OCI-LY7 (cell line): ENCODE results near the gene STIM1. TPM values are rescaled to one million over a fixed set of nuclear protein-coding genes. Genes with fewer than 3 reads are reported as not detected.

Experiments
- BruUV-seq: library from RNA; stranded (reverse); fragments of 400-500 nt; replicated peaks from 2 replicates; lab custom pipeline; 2021; lab: Mats Ljungman, UMichigan
- CTCF ChIA-PET: fragments of 300-600 bp; sonication (Branson Sonifier 250); formaldehyde crosslinking; loops from one replicate; lab custom pipeline; 2022; ENCODE audit warnings: antibody characterized with exemption; ENCODE audit not compliant: unreplicated experiment; lab: Charles Lee
- POLR2A ChIA-PET: fragments of 300-600 bp; sonication (Branson Sonifier 250); formaldehyde crosslinking; loops from one replicate; lab custom pipeline; 2022; ENCODE audit warnings: antibody characterized with exemption; lab: Charles Lee
- DNase-seq: peaks from one replicate; pipeline ENCODE4 v3.0.0-alpha.2; 2015; ENCODE audit warnings: low spot score
- H2AFZ ChIP-seq: fragments of 200-600 bp; sonication (generic), shearing (Covaris generic); 2 replicates; pipeline ENCODE4 v1.6.1; 2014; ENCODE audit warnings: mild to moderate bottlenecking, antibody characterized with exemption, low read length, moderate library complexity
- H3K27ac ChIP-seq: fragments of 200-600 bp; sonication (generic); 2 replicates; pipeline ENCODE4 v1.5.1; 2014; ENCODE audit warnings: mixed run types, low read depth, mild to moderate bottlenecking, moderate library complexity, low read length, inconsistent platforms; ENCODE audit not compliant: poor library complexity, severe bottlenecking
- H3K36me3 ChIP-seq: fragments of 200-600 bp; sonication (generic); 2 replicates; pipeline ENCODE4 v1.6.1; 2014; ENCODE audit warnings: mild to moderate bottlenecking, antibody characterized with exemption, low read length, moderate library complexity, mixed read lengths; ENCODE audit not compliant: insufficient read depth
- H3K4me1 ChIP-seq: fragments of 200-600 bp; sonication (generic); 2 replicates; pipeline ENCODE4 v1.5.1; 2014; ENCODE audit warnings: mild to moderate bottlenecking, low read length; ENCODE audit not compliant: insufficient read depth, poor library complexity, severe bottlenecking
- H3K4me2 ChIP-seq: fragments of 200-600 bp; sonication (generic); 2 replicates; pipeline ENCODE4 v1.6.1; 2014; ENCODE audit warnings: mild to moderate bottlenecking, low read length
- H3K4me3 ChIP-seq: fragments of 200-600 bp; sonication (generic); 2 replicates; pipeline ENCODE4 v1.5.1; 2014; ENCODE audit warnings: mild to moderate bottlenecking, low read depth, low read length; ENCODE audit not compliant: poor library complexity, severe bottlenecking
- H3K79me2 ChIP-seq: fragments of 200-600 bp; sonication (generic); 2 replicates; pipeline ENCODE4 v1.6.1; 2016; ENCODE audit warnings: low read depth, mild to moderate bottlenecking, low read length, moderate library complexity, mixed read lengths; ENCODE audit not compliant: insufficient read depth
- H3K9me2 ChIP-seq: fragments of 200-600 bp; sonication (generic); 2 replicates; pipeline ENCODE4 v1.6.1; 2016; ENCODE audit warnings: mild to moderate bottlenecking, low read length, mixed read lengths; ENCODE audit not compliant: insufficient read depth
- H3K9me3 ChIP-seq: fragments of 200-600 bp; sonication (generic); 2 replicates; pipeline ENCODE4 v1.6.1; 2014; ENCODE audit warnings: mild to moderate bottlenecking, mixed run types, low read length, mixed read lengths
- H4K20me1 ChIP-seq: fragments of 200-600 bp; sonication (generic); 2 replicates; pipeline ENCODE4 v1.6.1; 2014; ENCODE audit warnings: mild to moderate bottlenecking, antibody characterized with exemption, low read length, moderate library complexity, mixed read lengths; ENCODE audit not compliant: insufficient read depth
- CTCF ChIP-seq: fragments of 200-600 bp; sonication (generic); conservative IDR thresholded peaks from 2 replicates; pipeline ENCODE4 v1.5.1; 2014; ENCODE audit warnings: mild to moderate bottlenecking, antibody characterized with exemption, low read length, moderate library complexity, mixed read lengths
- EZH2phosphoT487 ChIP-seq: fragments of 200-600 bp; sonication (generic); IDR thresholded peaks from 2 replicates; pipeline ENCODE4 v1.6.1; 2018; ENCODE audit warnings: low read depth, borderline replicate concordance, mild to moderate bottlenecking, mixed run types, antibody characterized with exemption, low read length, moderate library complexity, mixed read lengths
- intact Hi-C: fragments of 100-400 bp; cut with micrococcal nuclease; formaldehyde crosslinking; loops from one replicate; pipeline ENCODE4 v1.10.0; 2022; ENCODE audit not compliant: unreplicated experiment
- total RNA-seq, 2 experiments: library from RNA; depleted of rRNA in 1 of 2; stranded (reverse); fragments of >200 nt in 1 of 2; shearing (Covaris generic) in 1 of 2; gene quantifications; 2 replicates each; pipeline ENCODE4 v1.2.3, GENCODE V29; 2014 to 2022

The STIM1 gene
- total RNA-seq, 2 experiments from 2014 or later: 21.0 to 49.1 TPM

GRCh38 chr11:3822312-3822711 is 33.2 kb upstream of the STIM1 start:
- BruUV-seq: no TSS peak
- H3K4me1 ChIP-seq: no peaks in the 10 kb centered on the region
- H2AFZ ChIP-seq: no peak overlapping the region
- TF ChIP-seq CTCF (no peak), EZH2phosphoT487 (no peak)
- H3K4me2 ChIP-seq: no peak overlapping the region
- no peaks in the 10 kb centered on the region for H4K20me1 ChIP-seq
- DNase-seq: no peak
- H3K4me3 ChIP-seq: no peak overlapping the region
- intact Hi-C loops: no loop called here
- CTCF ChIA-PET: no interaction called here
- no peaks in the 10 kb centered on the region for H3K9me3 ChIP-seq
- POLR2A ChIA-PET: interaction anchor here (0.5 kb wide), 1 partner anchor 42 kb away, joined by 7 read pairs; no protein-coding TSS in a partner anchor
- H3K36me3 ChIP-seq: peaks cover 34% of the 10 kb centered on the region; the same call in 1 of the 2 replicates
- no peaks in the 10 kb centered on the region for H3K9me2 ChIP-seq
- no peak overlapping the region for H3K27ac ChIP-seq
- no peaks in the 10 kb centered on the region for H3K79me2 ChIP-seq

GRCh38 chr11:3823303-3823702 is 32.2 kb upstream of the STIM1 start:
- DNase-seq: no peak
- no peak for TF ChIP-seq EZH2phosphoT487
- TF ChIP-seq CTCF: no peak
- Histone ChIP-seq H3K27ac (no peak overlapping the region), H3K4me3 (no peak overlapping the region), H3K9me3 (no peaks in the 10 kb centered on the region), H2AFZ (no peak overlapping the region), H3K36me3 (peaks cover 43% of the 10 kb centered on the region; the same call in 1 of the 2 replicates), H3K4me1 (no peaks in the 10 kb centered on the region), H3K4me2 (no peak overlapping the region), H4K20me1 (no peaks in the 10 kb centered on the region), H3K9me2 (no peaks in the 10 kb centered on the region), H3K79me2 (no peaks in the 10 kb centered on the region)
- intact Hi-C loops: no loop called here
- ChIA-PET CTCF (interaction anchor here (1.0 kb wide), 1 partner anchor 9 kb away, joined by 3 read pairs; no protein-coding TSS in a partner anchor), POLR2A (no interaction called here)
- BruUV-seq: no TSS peak

- BruUV-seq: no TSS peak
- no peak overlapping the region for H2AFZ ChIP-seq
- H3K4me2 ChIP-seq: no peak overlapping the region
- TF ChIP-seq CTCF (no peak), EZH2phosphoT487 (no peak)
- H3K9me2 ChIP-seq: no peaks in the 10 kb centered on the region
- peaks cover 44% of the 10 kb centered on the region; the same call in 1 of the 2 replicates for H3K36me3 ChIP-seq
- intact Hi-C loops: loop anchor here (1.0 kb wide), 1 partner anchor 17 kb away; no protein-coding TSS in a partner anchor
- no peaks in the 10 kb centered on the region for H3K4me1 ChIP-seq
- no peak overlapping the region for H3K4me3 ChIP-seq
- ChIA-PET CTCF (interaction anchor here (1.0 kb wide), 1 partner anchor 8 kb away, joined by 3 read pairs; no protein-coding TSS in a partner anchor), POLR2A (no interaction called here)
- H4K20me1 ChIP-seq: no peaks in the 10 kb centered on the region
- DNase-seq: no peak
- H3K79me2 ChIP-seq: no peaks in the 10 kb centered on the region
- no peak overlapping the region for H3K27ac ChIP-seq
- H3K9me3 ChIP-seq: no peaks in the 10 kb centered on the region
Observed at GRCh38 chr11:3823762-3824506, 31.5 kb upstream of the STIM1 start.
